Measurements from ENCODE around the gene BMP4. TPM values are rescaled to one million over a fixed set of nuclear protein-coding genes. Genes with fewer than 3 reads are reported as not detected.

BMP4 gene
- total and polyA plus RNA-seq, 2 of the 13 experiments (the other 11 are each of a cell fraction or from before 2014, with no cell fraction given) = 56.4 to 169 TPM

GRCh38 chr14:53956427-53957201 lies at the start of gene BMP4 (continued):
- TF ChIP-seq ZNF646 (CRISPR knock-in tag; IDR thresholded peaks at IDR 0.05) (0 out of 2 replicates have a peak, but pooled peaks have one; percentile 37), ZNF550 (CRISPR knock-in tag; IDR thresholded peaks at IDR 0.05; ENCODE audit: borderline replicate concordance) (no peak), ISL2 (CRISPR knock-in tag; IDR thresholded peaks at IDR 0.05) (peak; percentile 70), KDM2A (CRISPR knock-in tag; IDR thresholded peaks at IDR 0.05; ENCODE audit: borderline replicate concordance, low read depth) (peak; percentile 78), SMARCC2 (IDR thresholded peaks at IDR 0.05) (no peak), ZNF30 (CRISPR knock-in tag; IDR thresholded peaks at IDR 0.05) (no peak), RNF2 (conservative IDR thresholded peaks at IDR 0.05; ENCODE audit: low read depth) (no peak; the same call in 1 of the 2 replicates), SMAD3 (CRISPR knock-in tag; IDR thresholded peaks at IDR 0.05) (no peak), ZNF574 (CRISPR knock-in tag; IDR thresholded peaks at IDR 0.05) (peak; percentile 76), SRF (IDR thresholded peaks at IDR 0.05; ENCODE audit: low read depth, low read length) (peak; percentile 40; the same call in 1 of the 2 replicates), ZNF691 (CRISPR knock-in tag; IDR thresholded peaks at IDR 0.05; ENCODE audit: borderline replicate concordance, low read depth) (no peak), ATRX (CRISPR knock-in tag; IDR thresholded peaks at IDR 0.05; ENCODE audit: borderline replicate concordance) (no peak), MYPOP (CRISPR knock-in tag; IDR thresholded peaks at IDR 0.05) (peak; percentile 74; the same call in 1 of the 2 replicates), JUND (CRISPR knock-in tag; IDR thresholded peaks at IDR 0.05) (no peak), PHF5A (CRISPR knock-in tag; IDR thresholded peaks at IDR 0.05; ENCODE audit: low read depth, unreplicated experiment) (no peak)
- TF ChIP-seq, protein P1, sequence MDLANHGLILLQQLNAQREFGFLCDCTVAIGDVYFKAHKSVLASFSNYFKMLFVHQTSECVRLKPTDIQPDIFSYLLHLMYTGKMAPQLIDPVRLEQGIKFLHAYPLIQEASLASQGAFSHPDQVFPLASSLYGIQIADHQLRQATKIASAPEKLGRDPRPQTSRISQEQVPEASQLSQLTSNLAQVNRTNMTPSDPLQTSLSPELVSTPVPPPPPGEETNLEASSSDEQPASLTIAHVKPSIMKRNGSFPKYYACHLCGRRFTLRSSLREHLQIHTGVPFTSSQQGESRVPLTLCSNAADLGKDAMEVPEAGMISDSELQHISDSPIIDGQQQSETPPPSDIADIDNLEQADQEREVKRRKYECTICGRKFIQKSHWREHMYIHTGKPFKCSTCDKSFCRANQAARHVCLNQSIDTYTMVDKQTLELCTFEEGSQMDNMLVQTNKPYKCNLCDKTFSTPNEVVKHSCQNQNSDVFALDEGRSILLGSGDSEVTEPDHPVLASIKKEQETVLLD (CRISPR knock-in tag; IDR thresholded peaks at IDR 0.05; ENCODE audit: low read depth) = peak; percentile 80; the same call in 1 of the 2 replicates

Measured in HepG2 (cell line).